ENCODE results near the gene NOCT.

NOCT gene

GRCh38 chr4:139083956-139084803 is 68.6 kb downstream of the NOCT start (continued):
- TF ChIP-seq ZNF138 (tag by site-specific recombination; IDR thresholded peaks at IDR 0.05; ENCODE audit: borderline replicate concordance) (no peak), ZXDB (tag by site-specific recombination; IDR thresholded peaks at IDR 0.05) (peak; percentile 99), YY2 (tag by site-specific recombination; IDR thresholded peaks at IDR 0.05) (peak; percentile 71), ZNF747 (tag by site-specific recombination; IDR thresholded peaks at IDR 0.05) (no peak), ZNF701 (tag by site-specific recombination; IDR thresholded peaks at IDR 0.05) (no peak), ZNF132 (tag by site-specific recombination; IDR thresholded peaks at IDR 0.05; ENCODE audit: borderline replicate concordance) (no peak), ZNF488 (tag by site-specific recombination; IDR thresholded peaks at IDR 0.05) (no peak), WT1 (tag by site-specific recombination; IDR thresholded peaks at IDR 0.05) (0 out of 2 replicates have a peak, but pooled peaks have one; percentile 16), ZNF501 (tag by site-specific recombination; IDR thresholded peaks at IDR 0.05) (peak; percentile 45; the same call in 1 of the 2 replicates), ZNF621 (tag by site-specific recombination; IDR thresholded peaks at IDR 0.05) (no peak), ZNF670 (tag by site-specific recombination; IDR thresholded peaks at IDR 0.05; ENCODE audit: low read depth) (no peak), SCRT2 (tag by site-specific recombination; IDR thresholded peaks at IDR 0.05) (peak; percentile 47; the same call in 1 of the 2 replicates), ZNF302 (tag by site-specific recombination; IDR thresholded peaks at IDR 0.05; ENCODE audit: low read depth) (no peak), KLF7 (tag by site-specific recombination; IDR thresholded peaks at IDR 0.05; ENCODE audit: borderline replicate concordance) (no peak), ZNF548 (tag by site-specific recombination; IDR thresholded peaks at IDR 0.05) (no peak), PATZ1 (tag by site-specific recombination; IDR thresholded peaks at IDR 0.05) (peak; percentile 84), ZFHX2 (tag by site-specific recombination; conservative IDR thresholded peaks at IDR 0.05) (0 out of 2 replicates have a peak, but pooled peaks have one; percentile 42)
- TF ChIP-seq, protein P1, sequence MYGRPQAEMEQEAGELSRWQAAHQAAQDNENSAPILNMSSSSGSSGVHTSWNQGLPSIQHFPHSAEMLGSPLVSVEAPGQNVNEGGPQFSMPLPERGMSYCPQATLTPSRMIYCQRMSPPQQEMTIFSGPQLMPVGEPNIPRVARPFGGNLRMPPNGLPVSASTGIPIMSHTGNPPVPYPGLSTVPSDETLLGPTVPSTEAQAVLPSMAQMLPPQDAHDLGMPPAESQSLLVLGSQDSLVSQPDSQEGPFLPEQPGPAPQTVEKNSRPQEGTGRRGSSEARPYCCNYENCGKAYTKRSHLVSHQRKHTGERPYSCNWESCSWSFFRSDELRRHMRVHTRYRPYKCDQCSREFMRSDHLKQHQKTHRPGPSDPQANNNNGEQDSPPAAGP (tag by site-specific recombination; IDR thresholded peaks at IDR 0.05), result no peak

DNA sequence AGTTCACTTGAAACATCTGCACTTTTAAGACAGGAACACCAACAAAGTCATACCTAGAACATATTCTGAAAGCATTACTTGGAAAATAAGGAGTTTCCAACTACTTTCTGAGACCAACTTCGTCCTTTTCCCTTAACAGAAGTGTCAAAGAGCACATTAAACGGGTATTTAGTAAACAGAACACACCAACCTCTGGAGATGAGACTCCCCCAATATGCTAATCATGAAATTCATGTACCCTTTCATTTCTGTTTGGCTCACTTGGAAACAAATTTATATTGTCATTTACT is 69.2 kb downstream of the NOCT start:
- ChIA-PET CTCF (interaction anchor here (0.7 kb wide), 1 partner anchor 150 kb away, joined by 4 read pairs; no protein-coding TSS in a partner anchor), POLR2A (no interaction called here)
- Histone ChIP-seq H3K36me3 (ENCODE audit: control insufficient read depth in 2 of 2, insufficient read depth in 1 of 2, low read length in 2 of 2) (no peaks in the 10 kb centered on the region), H3K27ac (ENCODE audit: extremely low read depth, low read depth, low read length) (peak overlapping the region; percentile 91), H3K9me3 (ENCODE audit: control insufficient read depth, insufficient read depth, low read depth, low read length) (no peaks in the 10 kb centered on the region), H3K4me3 (ENCODE audit: low read depth, low read length) (peak overlapping the region; percentile 85), H3K4me1 (ENCODE audit: control insufficient read depth, insufficient read depth, low read length) (no peaks in the 10 kb centered on the region; the same call in 1 of the 2 replicates)
- TF ChIP-seq ZNF239 (tag by site-specific recombination; IDR thresholded peaks at IDR 0.05) (no peak), AEBP2 (tag by site-specific recombination; IDR thresholded peaks at IDR 0.05; ENCODE audit: borderline replicate concordance) (no peak), KLF8 (tag by site-specific recombination; IDR thresholded peaks at IDR 0.05) (no peak), MYNN (tag by site-specific recombination; IDR thresholded peaks at IDR 0.05; ENCODE audit: borderline replicate concordance) (no peak), ZNF184 (tag by site-specific recombination; IDR thresholded peaks at IDR 0.05) (no peak), ZNF776 (tag by site-specific recombination; IDR thresholded peaks at IDR 0.05; ENCODE audit: borderline replicate concordance) (no peak), ZNF629 (tag by site-specific recombination; IDR thresholded peaks at IDR 0.05) (no peak)
- TF ChIP-seq, protein P2, sequence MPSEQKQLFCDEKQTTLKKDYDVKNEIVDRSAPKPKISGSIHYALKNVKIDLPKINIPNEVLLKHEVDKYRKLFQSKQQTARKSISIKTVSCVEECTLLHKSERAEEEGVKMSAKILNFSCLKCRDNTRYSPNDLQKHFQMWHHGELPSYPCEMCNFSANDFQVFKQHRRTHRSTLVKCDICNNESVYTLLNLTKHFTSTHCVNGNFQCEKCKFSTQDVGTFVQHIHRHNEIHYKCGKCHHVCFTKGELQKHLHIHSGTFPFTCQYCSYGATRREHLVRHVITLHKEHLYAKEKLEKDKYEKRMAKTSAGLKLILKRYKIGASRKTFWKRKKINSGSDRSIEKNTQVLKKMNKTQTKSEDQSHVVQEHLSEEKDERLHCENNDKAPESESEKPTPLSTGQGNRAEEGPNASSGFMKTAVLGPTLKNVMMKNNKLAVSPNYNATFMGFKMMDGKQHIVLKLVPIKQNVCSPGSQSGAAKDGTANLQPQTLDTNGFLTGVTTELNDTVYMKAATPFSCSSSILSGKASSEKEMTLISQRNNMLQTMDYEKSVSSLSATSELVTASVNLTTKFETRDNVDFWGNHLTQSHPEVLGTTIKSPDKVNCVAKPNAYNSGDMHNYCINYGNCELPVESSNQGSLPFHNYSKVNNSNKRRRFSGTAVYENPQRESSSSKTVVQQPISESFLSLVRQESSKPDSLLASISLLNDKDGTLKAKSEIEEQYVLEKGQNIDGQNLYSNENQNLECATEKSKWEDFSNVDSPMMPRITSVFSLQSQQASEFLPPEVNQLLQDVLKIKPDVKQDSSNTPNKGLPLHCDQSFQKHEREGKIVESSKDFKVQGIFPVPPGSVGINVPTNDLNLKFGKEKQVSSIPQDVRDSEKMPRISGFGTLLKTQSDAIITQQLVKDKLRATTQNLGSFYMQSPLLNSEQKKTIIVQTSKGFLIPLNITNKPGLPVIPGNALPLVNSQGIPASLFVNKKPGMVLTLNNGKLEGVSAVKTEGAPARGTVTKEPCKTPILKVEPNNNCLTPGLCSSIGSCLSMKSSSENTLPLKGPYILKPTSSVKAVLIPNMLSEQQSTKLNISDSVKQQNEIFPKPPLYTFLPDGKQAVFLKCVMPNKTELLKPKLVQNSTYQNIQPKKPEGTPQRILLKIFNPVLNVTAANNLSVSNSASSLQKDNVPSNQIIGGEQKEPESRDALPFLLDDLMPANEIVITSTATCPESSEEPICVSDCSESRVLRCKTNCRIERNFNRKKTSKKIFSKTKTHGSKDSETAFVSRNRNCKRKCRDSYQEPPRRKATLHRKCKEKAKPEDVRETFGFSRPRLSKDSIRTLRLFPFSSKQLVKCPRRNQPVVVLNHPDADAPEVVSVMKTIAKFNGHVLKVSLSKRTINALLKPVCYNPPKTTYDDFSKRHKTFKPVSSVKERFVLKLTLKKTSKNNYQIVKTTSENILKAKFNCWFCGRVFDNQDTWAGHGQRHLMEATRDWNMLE (tag by site-specific recombination; conservative IDR thresholded peaks at IDR 0.05; ENCODE audit: low read depth), result no peak
